Measurements from ENCODE around the gene SEC11C. TPM values are rescaled to one million over a fixed set of nuclear protein-coding genes. Genes with fewer than 3 reads are reported as not detected.

SEC11C gene
- total RNA-seq, 2 experiments from 2014 or later: 45.7 to 48.8 TPM

GRCh38 chr18:59144483-59144882 lies 4.8 kb downstream of the SEC11C start:
- Mint-ChIP-seq H3K27me3 (no peaks in the 10 kb centered on the region), H3K4me3 (no peak overlapping the region), H3K9me3 (no peaks in the 10 kb centered on the region), H3K27ac (peak overlapping the region; percentile 78), H3K36me3 (ENCODE audit: low read depth) (peaks cover 5% of the 10 kb centered on the region), H3K4me1 (ENCODE audit: low read depth) (peaks cover 68% of the 10 kb centered on the region)
- ATAC-seq (no peak), DNase-seq (no peak)
- intact Hi-C loops (cut with micrococcal nuclease): no loop called here
- TF ChIP-seq CTCF (IDR thresholded peaks at IDR 0.05): no peak
- POLR2A ChIA-PET: no interaction called here
- CTCF ChIA-PET: no interaction called here

GRCh38 chr18:59145055-59145454 lies 5.4 kb downstream of the SEC11C start:
- DNase-seq: no peak
- no peak for TF ChIP-seq CTCF (IDR thresholded peaks at IDR 0.05)
- peaks cover 69% of the 10 kb centered on the region for H3K4me1 Mint-ChIP-seq (ENCODE audit: low read depth)
- H3K27ac Mint-ChIP-seq: no peak overlapping the region
- no peaks in the 10 kb centered on the region for H3K27me3 Mint-ChIP-seq
- no peaks in the 10 kb centered on the region for H3K9me3 Mint-ChIP-seq
- no peak for ATAC-seq
- H3K36me3 Mint-ChIP-seq (ENCODE audit: low read depth): peaks cover 6% of the 10 kb centered on the region
- H3K4me3 Mint-ChIP-seq: no peak overlapping the region
- ChIA-PET CTCF (no interaction called here), POLR2A (no interaction called here)
- intact Hi-C loops (cut with micrococcal nuclease): no loop called here

- intact Hi-C loops (cut with micrococcal nuclease): no loop called here
- Mint-ChIP-seq H3K9me3 (no peaks in the 10 kb centered on the region), H3K4me1 (ENCODE audit: low read depth) (peaks cover 45% of the 10 kb centered on the region), H3K27me3 (no peaks in the 10 kb centered on the region), H3K4me3 (no peak overlapping the region), H3K36me3 (ENCODE audit: low read depth) (peaks cover 10% of the 10 kb centered on the region), H3K27ac (no peak overlapping the region)
- TF ChIP-seq CTCF (IDR thresholded peaks at IDR 0.05): no peak
- POLR2A ChIA-PET: interaction anchor here (1.1 to 2.0 kb wide), 2 partner anchors 8 to 161 kb away, joined by 4 to 8 read pairs; partner anchors contain the start of gene SEC11C
- ATAC-seq (no peak), DNase-seq (no peak)
- CTCF ChIA-PET: interaction anchor here (1.4 to 2.0 kb wide), 2 partner anchors 29 to 63 kb away, joined by 4 to 9 read pairs; no protein-coding TSS in a partner anchor
Measured at GRCh38 chr18:59148192-59148591, 8.5 kb downstream of the SEC11C start.

GRCh38 chr18:59149007-59149406 lies 9.3 kb downstream of the SEC11C start:
- POLR2A ChIA-PET: interaction anchor here (2.0 kb wide), 1 partner anchor 9 kb away, joined by 8 read pairs; the partner anchor contains the start of gene SEC11C
- Mint-ChIP-seq H3K27me3 (no peaks in the 10 kb centered on the region), H3K27ac (peak overlapping the region; percentile 26), H3K4me1 (ENCODE audit: low read depth) (peaks cover 41% of the 10 kb centered on the region), H3K4me3 (no peak overlapping the region), H3K9me3 (no peaks in the 10 kb centered on the region), H3K36me3 (ENCODE audit: low read depth) (peaks cover 7% of the 10 kb centered on the region)
- CTCF ChIA-PET: interaction anchor here (1.4 to 2.0 kb wide), 2 partner anchors 28 to 64 kb away, joined by 4 to 9 read pairs; no protein-coding TSS in a partner anchor
- TF ChIP-seq CTCF (IDR thresholded peaks at IDR 0.05): no peak
- intact Hi-C loops (cut with micrococcal nuclease): no loop called here
- ATAC-seq: peak; percentile 74
- DNase-seq: peak; percentile 7

GRCh38 chr18:59149416-59149815 lies 9.7 kb downstream of the SEC11C start:
- TF ChIP-seq CTCF (IDR thresholded peaks at IDR 0.05): no peak
- Mint-ChIP-seq H3K27me3 (no peaks in the 10 kb centered on the region), H3K9me3 (no peaks in the 10 kb centered on the region), H3K36me3 (ENCODE audit: low read depth) (peaks cover 10% of the 10 kb centered on the region), H3K4me3 (no peak overlapping the region), H3K4me1 (ENCODE audit: low read depth) (peaks cover 37% of the 10 kb centered on the region), H3K27ac (peak overlapping the region; percentile 26)
- POLR2A ChIA-PET: interaction anchor here (2.0 kb wide), 1 partner anchor 9 kb away, joined by 8 read pairs; the partner anchor contains the start of gene SEC11C
- CTCF ChIA-PET: interaction anchor here (1.4 to 2.0 kb wide), 2 partner anchors 28 to 65 kb away, joined by 4 to 9 read pairs; no protein-coding TSS in a partner anchor
- intact Hi-C loops (cut with micrococcal nuclease): no loop called here
- no peak for DNase-seq
- peak; percentile 55 for ATAC-seq
